Body of pancreas (tissue), 4 donors: Measurements from ENCODE around the gene PRKG1.

ENCODE experiments used
- CTCF ChIP-seq, 7 experiments: fragments of 450-650 bp in 4 of 7; fragments of 200-600 bp in 3 of 7; sonication (generic) in 3 of 7; IDR thresholded peaks; one replicate each; pipeline ENCODE4 v1.5.1; 2016 to 2019; ENCODE audit warnings: antibody characterized with exemption in 7 of 7
- POLR2A ChIP-seq, 3 donors: fragments of 450-650 bp; IDR thresholded peaks; one replicate each; pipeline ENCODE4 v1.6.1; 2016; ENCODE audit warnings: antibody characterized with exemption in 3 of 3, mild to moderate bottlenecking in 2 of 3

DNA sequence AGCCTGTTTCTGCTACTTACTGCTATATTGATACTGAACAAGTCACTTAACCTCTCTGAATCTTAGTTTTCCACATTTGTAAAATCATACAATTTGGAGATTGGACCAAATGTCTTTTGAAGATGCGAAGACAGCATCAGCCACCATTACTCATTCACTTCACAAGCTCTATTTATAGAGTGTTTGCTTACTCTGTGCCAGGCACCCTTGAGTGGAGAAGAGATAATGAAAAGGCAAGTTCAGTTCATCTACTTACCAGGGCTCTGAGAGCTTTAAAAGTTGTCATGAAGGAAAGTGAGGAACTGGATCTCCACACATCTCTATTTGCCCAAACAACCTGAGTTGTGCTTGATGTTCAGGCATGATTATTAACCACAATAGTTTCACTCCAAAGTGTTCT lies 347.6 kb downstream of the PRKG1 start:
- TF ChIP-seq CTCF (IDR thresholded peaks at IDR 0.05) (no peak), POLR2A (IDR thresholded peaks at IDR 0.05) (no peak)
